ENCODE measurements around the gene TCF4.

Gene TCF4

DNA sequence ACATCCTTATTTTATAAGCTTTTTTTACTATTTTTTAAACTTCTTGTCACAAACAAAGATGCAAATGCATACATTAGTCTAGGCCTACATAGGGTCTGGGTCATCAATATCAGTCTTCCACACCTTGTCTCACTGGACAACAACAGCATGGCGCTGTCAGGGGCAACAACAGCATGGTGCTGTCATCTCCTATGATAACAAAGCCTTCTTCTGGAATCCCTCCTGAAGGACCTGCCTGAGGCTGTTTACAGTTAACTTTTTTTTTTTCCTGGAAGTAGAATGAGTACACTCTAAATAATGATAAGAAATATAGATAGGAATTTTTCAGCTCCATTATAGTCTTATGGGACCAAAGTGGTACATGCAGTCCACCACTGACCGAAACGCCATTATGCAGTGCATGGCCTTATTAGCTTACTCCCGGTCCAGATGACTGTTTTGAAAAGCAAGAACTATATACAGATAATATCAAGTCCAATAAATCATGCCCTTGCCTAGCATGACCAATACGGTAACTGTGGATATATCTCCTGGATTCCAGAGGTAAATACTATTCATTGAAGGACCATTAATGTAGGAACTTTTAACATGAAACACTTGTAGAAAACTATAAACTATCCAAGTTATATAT, 38.4 kb downstream of the TCF4 start:
- FAIRE-seq (no peak), DNase-seq (ENCODE audit: extremely low spot score, insufficient read length, low read depth) (no peak)

DNA sequence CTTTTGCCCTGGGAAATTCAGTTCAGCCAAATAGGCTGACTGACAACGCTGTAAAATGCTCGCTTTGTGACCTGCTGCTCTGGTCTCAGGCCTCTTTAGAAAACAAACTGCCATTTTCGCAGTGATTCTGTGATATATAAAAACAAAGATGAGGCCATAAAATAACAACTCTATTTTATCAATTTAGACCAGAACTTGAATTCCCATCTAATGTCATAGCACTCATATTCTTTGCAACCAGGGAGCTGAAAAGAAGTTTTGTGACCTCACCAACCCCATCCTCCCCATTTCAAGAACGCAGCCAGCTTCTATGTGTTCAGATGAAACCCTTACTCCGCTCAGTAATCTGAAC, 40.3 kb downstream of the TCF4 start:
- DNase-seq (ENCODE audit: extremely low spot score, insufficient read length, low read depth) (no peak), FAIRE-seq (no peak)

DNA sequence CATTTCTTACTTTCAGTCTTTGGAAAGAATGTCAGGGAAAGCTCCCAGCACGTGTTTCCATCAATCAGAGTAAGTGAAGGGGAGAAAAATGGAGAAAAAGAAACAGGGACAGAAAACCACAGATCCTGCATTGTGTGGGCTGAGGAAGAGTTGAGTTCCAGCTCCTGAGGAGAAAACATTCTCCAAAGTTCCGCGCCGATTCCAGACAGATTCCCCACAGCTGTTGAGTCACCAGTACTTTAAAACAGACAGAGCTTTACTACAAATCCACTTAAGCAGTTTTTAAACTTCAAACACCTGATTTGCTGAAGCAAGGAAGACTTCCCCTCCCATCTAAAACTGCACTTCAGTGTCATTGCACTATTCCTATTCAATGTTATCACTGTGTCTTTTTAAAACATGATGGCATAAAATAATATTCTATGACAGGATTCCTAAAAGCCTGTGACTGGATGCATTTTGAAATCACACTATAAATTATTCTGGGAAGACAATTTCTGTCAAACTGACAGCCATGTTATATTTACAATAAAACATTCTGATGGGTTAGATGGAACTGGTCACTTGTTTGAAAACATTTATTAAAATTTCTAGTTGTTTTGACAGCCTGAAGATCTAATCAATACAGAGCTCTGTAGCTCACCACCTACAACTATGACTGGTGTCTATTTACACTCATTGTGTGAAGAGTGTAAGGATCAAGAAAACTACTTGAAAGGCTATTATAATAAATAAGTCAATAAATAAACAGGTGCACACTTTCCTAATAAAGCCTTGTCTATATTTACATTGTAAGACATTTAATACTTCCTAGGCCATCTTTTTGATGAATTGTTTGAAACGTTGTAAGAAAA, 40.9 kb downstream of the TCF4 start:
- DNase-seq (ENCODE audit: extremely low spot score, insufficient read length, low read depth) (no peak), FAIRE-seq (no peak)

- DNase-seq (ENCODE audit: extremely low spot score, insufficient read length, low read depth) (no peak), FAIRE-seq (no peak)
These were observed 44.0 kb downstream of the TCF4 start for GRCh38 chr18:55544014-55544413.

GRCh38 chr18:55543130-55543704, 44.8 kb downstream of the TCF4 start:
- no peak for FAIRE-seq
- DNase-seq (ENCODE audit: extremely low spot score, insufficient read length, low read depth): no peak

GRCh38 chr18:55541571-55541970, 46.4 kb downstream of the TCF4 start:
- FAIRE-seq: no peak
- no peak for DNase-seq (ENCODE audit: extremely low spot score, insufficient read length, low read depth)

DNA sequence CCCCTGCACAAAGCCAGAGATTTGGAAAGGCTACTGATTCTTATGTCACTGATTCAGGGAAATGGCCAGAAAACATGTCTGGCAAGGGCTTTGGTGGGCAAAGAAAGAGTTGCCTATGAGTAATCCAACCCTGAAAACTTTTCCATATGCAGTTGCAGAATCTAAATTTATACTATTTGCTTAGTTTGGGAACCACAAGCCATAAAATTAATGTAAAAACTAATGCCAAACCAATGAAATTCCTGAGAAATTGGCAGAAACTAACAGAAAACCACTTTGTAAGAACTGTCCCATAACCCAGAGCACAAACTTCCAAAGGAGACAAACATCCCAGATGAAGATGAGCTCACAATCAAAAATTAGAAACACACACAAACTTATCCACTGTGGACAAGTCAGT, 48.8 kb downstream of the TCF4 start:
- FAIRE-seq: no peak
- no peak for DNase-seq (ENCODE audit: extremely low spot score, insufficient read length, low read depth)

- DNase-seq (ENCODE audit: extremely low spot score, insufficient read length, low read depth): no peak
These were observed 53.0 kb downstream of the TCF4 start for GRCh38 chr18:55534996-55535395.

GRCh38 chr18:55534547-55534946, 53.4 kb downstream of the TCF4 start:
- no peak for DNase-seq (ENCODE audit: extremely low spot score, insufficient read length, low read depth)
- FAIRE-seq: no peak

More at GRCh38 chr18:55534996-55535395, 53.0 kb downstream of the TCF4 start:
- no peak for FAIRE-seq

GRCh38 chr18:55530166-55530565, 57.8 kb downstream of the TCF4 start:
- FAIRE-seq: no peak

GRCh38 chr18:55529581-55529980, 58.4 kb downstream of the TCF4 start:
- DNase-seq (ENCODE audit: extremely low spot score, insufficient read length, low read depth): no peak
- FAIRE-seq: no peak

More at GRCh38 chr18:55530166-55530565, 57.8 kb downstream of the TCF4 start:
- no peak for DNase-seq (ENCODE audit: extremely low spot score, insufficient read length, low read depth)

- FAIRE-seq (no peak), DNase-seq (ENCODE audit: extremely low spot score, insufficient read length, low read depth) (no peak)
These were observed 62.1 kb downstream of the TCF4 start for GRCh38 chr18:55525845-55526244.

DNA sequence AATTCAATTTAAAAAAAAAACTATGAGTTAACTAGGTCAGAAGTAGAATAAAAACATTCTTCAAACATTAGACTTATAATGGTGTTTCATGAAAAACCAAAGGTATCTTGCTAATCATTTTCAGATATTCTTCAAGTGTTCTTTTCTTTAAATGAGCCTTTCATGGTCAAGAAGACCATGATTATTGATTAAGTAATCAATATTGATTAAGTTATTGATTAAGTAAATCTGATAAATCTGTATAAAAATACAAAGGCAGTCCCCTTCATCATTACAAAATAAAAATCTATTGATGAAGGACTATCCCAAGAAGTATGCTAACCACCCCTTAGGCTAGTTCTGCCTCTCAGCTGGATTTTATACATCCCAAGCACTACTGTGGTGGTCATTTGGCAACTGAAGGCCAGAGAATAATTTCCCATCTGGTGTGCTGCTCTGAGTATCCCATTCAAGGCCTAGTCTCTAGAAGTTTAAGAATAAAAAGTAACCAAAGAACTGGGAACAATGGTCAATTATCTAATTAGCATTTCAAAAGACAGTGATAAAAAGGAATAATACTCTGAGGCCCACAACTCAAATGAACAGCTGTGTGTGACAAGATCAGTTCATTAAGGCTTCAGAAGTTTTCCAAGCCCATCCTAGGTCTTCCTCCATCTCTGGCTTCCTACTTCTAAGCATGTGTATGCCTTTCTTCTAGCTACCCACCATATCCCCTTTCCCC, 63.5 kb downstream of the TCF4 start:
- FAIRE-seq (no peak), DNase-seq (ENCODE audit: extremely low spot score, insufficient read length, low read depth) (no peak)

DNA sequence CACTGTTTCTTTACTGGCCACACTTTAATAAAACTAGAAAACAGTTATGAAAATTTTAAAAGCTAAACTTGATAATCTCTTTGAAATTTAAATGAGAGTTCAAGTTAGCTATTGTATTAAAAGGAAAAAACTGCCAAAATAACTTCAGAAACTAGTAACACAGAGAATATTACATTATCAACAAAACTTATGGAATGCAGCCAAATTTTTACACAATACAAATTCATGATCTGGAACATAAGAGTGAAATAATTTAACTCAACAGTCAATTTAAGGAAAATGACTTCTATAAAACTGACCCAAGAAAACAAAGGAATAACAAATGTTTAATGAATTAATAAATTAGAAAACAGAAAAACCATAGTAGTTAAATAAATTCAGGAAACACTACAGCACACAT, 65.0 kb downstream of the TCF4 start:
- no peak for FAIRE-seq

GRCh38 chr18:55522011-55522410, 66.0 kb downstream of the TCF4 start:
- DNase-seq (ENCODE audit: extremely low spot score, insufficient read length, low read depth) (no peak), FAIRE-seq (no peak)

More for the DNA sequence above, 65.0 kb downstream of the TCF4 start:
- DNase-seq (ENCODE audit: extremely low spot score, insufficient read length, low read depth): no peak

GRCh38 chr18:55517055-55517454, 70.9 kb downstream of the TCF4 start:
- no peak for FAIRE-seq
- DNase-seq (ENCODE audit: extremely low spot score, insufficient read length, low read depth): no peak

DNA sequence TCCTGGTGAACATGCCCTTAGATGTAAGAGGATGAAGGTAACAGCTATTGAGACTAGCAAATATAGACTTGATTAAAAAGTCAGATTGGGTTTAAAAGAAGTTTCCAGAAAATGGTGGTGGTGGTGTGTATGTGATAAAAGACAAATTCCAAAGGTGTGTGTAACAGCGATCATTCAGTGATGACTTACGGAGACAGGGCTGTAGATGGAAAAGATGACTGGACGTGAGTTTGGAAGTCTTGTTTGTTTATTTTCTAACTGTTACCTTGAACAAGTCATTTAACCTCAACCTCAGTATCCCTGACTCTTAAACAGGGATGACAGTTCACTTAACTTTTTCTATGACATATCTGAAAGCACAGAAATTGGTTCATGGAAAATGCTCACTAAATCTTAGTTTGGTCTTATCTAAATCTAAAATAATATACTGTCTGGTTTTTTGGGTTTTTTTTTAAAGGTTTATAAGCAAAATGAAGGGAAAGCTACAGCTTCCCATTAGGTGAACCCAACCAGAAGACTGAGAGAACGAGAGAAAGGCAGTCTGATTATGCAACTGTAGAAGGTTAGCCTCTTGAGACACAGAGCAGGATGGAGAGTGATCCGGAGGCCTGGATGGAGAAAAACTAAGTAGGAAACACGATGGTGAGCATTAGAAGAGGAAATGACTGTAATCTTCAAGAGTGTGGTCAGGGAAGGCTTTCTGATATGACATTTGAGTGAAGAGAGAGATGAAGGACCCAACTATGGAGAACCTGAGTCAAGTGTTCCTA, 71.9 kb downstream of the TCF4 start:
- DNase-seq (ENCODE audit: extremely low spot score, insufficient read length, low read depth): no peak
- FAIRE-seq: no peak

DNA sequence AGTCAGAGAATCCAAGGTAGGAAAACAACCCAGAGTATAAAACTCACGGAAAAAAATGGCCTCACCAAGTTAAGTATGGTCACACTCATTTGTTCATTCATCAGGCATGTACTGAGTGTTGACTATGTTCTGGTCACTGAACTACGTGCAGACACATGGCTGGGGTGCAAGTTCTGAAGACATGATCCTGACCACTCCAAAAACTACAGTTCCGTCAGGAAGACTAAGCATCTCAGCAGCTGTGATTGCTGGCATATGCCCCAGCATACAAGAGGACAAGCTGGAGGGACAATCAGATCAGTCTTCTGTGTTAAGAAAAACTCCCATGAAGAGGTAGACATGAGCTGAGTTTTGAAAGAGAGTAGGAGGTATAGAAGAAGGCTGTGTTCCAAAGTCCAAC, 72.8 kb downstream of the TCF4 start:
- FAIRE-seq (no peak), DNase-seq (ENCODE audit: extremely low spot score, insufficient read length, low read depth) (no peak)

DNA sequence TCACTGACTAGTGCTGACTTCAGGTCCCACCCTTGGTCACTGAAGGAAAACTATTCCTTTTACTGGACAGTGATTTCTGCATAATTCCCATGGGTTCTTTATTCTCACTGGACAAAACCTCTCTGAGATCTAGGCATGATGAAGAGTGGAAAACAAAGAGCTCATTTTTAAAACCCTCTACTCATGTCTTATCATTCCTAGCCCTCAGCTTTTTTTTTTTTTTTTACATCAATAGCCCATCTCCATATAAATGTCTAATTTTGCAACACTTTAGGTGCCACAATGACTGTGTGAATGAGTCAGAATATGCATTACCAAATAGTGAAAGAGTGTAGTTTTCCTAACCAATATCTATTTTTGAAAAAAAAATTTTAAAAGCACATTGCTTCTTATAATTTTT, 74.8 kb downstream of the TCF4 start:
- no peak for DNase-seq (ENCODE audit: extremely low spot score, insufficient read length, low read depth)
- FAIRE-seq: no peak

DNA sequence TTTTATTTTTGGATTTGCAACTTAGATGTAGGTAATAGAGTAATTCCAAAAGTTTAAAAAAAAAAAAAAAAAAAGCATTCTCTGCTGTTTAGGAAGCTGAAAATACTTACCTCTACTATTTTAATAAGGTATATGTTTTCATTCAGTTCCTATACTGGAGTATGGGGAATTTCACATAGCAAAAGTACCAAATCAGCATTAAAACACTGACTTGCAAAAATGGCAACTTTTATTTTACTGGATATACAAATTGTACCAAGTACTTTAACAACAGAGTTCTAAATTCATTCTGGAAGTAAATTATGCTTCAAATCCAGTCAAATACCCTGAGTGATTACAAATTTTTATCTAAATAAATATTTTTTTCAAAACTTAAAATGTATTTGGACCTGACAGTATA, 76.7 kb downstream of the TCF4 start:
- DNase-seq (ENCODE audit: extremely low spot score, insufficient read length, low read depth) (no peak), FAIRE-seq (no peak)
